ENCODE results near the gene MTG1.

DNA sequence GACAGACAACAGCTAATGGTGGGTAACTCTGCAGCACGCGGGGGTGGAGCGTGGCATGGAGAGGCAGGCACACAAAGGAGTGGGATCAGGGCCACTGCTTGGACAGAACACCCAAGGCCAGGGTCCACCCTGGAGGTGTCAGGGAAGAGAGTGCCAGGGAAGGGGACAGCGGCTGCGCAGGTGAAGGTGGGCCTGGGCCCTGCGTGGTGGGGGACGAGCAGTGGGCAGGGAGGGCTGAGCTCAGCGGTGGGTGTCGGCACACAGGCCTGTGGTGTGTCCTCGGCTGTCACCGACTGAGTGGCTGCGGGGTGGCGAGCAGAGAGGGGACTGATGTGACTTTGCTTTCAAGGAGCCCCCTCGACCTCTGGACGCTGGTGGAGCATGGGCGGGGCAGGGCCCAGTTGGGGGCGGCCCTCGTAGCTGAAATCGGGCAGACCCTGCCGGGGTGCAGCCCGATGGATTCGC is 51.3 kb downstream of the MTG1 start:
- no peak for TF ChIP-seq CTCF (conservative IDR thresholded peaks at IDR 0.05)
- no peak for TF ChIP-seq ZFX (IDR thresholded peaks at IDR 0.05)
